NCI-H146 treated with DMSO at 0.1 percent for 48 hours (cell line): ENCODE data around the gene CDCA8.

ENCODE experiments used
- DNase-seq: peaks from one replicate; lab custom pipeline; 2025; ENCODE audit not compliant: unreplicated experiment; lab: John Stamatoyannopoulos, UW

CDCA8 gene

DNA sequence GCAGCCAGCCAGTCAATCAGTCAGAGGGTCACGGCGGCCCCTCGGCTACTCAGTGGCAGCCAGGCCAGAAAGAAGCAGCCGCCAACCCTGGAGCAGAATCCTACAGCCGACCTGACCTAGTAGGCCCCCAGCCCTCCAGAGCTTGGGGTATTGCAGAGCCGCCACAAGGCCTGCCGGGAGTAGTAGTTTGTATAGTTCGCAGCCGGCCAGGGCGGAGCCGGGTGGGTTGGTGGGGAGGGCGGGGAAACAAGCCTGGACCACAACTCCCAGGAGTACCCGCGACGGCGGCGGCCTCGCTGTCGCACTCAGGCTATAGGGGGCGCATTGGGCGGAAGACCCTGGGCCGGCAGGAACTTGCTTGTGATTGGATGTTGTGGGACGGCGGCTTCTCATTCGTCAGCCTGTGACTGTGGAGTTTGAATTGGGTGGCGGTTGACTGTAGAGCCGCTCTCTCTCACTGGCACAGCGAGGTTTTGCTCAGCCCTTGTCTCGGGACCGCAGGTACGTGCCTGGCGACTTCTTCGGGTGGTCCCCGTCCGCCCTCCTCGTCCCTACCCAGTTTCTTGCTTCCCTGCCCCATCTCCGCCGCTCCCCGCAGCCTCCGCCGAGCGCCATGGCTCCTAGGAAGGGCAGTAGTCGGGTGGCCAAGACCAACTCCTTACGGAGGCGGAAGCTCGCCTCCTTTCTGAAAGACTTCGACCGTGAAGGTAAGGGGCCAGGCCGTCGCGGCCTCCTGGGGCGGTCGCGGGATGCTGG, at the start of gene CDCA8:
CDCA8 (plus strand) TSS at position 439 of the 756 bp plus-strand sequence; CDS start at position 614, 175 bp downstream.
- peak; percentile 88 for DNase-seq

DNA sequence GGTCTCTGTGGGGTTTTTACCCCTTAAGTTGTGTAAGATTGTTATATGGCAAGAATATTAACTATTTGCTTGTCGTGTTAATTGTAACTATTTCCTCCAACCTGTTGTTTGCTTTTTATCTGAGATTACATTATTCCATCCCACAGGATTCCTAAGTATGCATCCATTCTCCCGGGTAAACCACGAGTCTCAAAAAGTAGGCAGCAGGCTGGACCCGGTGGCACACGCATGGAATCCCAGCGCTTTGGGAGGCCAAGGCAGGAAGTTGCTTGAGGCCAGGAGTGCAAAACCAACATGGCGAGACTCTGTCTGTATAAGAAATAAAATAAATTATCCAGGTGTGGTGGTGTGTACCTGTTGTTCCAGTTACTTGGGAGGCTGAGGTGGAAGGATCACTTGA, 45.0 kb upstream of the CDCA8 start:
- DNase-seq, result no peak

- no peak for DNase-seq
Observed at GRCh38 chr1:37650173-37650572, 42.1 kb upstream of the CDCA8 start.

- no peak for DNase-seq
Observed at GRCh38 chr1:37650721-37651120, 41.6 kb upstream of the CDCA8 start.

- no peak for DNase-seq
Observed at GRCh38 chr1:37651803-37652202, 40.5 kb upstream of the CDCA8 start.

GRCh38 chr1:37652976-37653375, 39.3 kb upstream of the CDCA8 start:
- no peak for DNase-seq

DNA sequence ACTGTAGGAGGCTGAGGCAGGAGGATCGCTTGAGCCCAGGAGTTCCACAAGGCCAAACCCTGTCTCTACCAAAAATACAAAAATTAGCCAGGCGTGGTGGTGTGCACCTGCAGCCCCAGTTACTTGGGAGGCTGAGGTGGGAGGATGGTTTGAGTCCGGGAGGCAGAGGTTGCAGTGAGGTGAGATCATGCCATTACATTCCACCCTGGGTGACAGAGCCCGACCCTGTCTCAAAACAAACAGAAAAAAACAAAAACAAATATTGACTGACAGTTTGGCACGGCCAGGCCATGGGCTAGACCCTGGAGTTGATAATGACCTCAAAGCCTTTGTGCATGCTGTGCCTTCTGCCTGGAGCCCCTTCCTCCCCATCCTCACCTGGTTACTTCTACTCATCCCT, 38.4 kb upstream of the CDCA8 start:
- DNase-seq, result no peak

GRCh38 chr1:37655274-37655673, 37.0 kb upstream of the CDCA8 start:
- DNase-seq, result no peak

DNA sequence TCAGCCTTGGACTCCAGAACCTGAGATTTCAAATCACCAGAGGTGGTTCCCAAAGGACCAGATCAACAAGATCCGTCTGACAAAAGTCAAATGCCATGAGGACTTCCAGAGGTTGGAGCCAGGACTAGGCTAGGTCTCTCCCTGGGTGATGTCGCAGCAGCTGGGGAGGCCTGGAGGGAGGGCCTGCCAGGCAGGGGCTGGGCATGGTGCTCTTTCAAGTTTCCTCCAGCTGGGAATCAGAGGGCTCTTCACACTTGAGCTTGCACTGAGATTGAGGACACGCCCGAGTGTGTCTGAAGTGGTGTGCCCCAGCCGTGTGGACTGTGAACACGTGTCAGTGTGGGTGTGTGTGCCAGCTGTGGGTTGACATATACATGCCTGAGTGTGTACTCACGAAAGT, 36.3 kb upstream of the CDCA8 start:
- no peak for DNase-seq

DNA sequence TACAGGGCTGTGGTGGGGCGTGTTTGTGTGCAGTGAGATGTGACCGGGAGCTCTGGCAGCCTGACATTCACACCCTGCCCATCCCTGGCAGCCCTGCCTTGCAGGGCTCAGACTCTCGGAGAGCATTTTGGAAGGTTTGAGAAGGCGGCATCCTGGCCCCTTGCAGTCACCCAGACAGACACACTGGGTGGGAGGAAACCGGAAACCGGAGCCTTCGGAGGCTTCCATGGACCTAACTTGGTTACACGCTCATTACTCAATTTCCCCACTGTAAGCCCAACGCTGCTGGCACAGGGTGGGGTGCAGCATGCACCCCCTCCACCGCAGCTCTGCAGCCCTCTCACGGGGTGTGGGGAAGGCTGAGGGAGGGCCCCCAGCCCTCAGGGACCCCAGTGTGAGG, 35.4 kb upstream of the CDCA8 start:
- DNase-seq, result no peak

DNA sequence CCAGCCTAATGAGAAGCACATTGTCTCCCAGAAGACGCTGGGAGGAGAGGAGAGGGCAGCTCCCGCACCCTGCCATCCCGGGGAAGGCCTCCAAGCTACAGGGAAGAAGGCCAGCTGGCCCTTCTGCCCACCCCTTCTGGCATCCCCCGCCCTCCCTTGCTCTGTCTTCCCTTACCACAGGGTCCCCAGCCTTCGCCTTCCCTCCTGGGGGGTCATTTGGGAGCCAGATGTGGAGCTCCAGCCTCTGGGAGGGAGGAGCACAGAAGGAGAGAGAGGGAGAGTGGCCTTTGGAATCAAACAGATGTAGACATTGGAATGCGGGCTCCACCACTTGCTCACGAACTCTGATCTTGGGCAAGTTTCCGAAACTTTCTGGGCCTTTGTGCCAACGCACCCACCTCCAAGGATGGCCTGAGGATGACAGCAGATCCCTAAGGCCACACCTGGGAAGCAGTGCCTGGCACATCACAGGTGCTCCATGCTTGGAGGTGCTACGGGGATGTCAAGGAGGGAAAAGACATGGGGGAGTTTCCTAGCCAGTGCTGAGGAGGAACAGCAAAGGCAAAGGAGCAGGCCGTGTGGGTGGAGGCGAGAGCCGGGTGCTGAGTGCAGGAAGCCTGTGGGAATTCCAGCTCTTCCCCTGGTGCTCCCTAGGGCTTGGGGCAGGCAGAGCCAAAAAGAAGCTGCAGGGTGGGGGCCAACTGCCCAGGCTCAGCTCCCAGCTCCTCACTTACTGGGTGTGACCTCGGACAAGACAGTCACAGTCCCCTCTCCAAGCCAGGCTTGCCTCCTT, 34.5 kb upstream of the CDCA8 start:
- no peak for DNase-seq

- no peak for DNase-seq
Observed at GRCh38 chr1:37658486-37658885, 33.8 kb upstream of the CDCA8 start.

GRCh38 chr1:37660664-37661063, 31.7 kb upstream of the CDCA8 start:
- no peak for DNase-seq

- DNase-seq, result no peak
Observed at GRCh38 chr1:37661401-37661800, 30.9 kb upstream of the CDCA8 start.

DNA sequence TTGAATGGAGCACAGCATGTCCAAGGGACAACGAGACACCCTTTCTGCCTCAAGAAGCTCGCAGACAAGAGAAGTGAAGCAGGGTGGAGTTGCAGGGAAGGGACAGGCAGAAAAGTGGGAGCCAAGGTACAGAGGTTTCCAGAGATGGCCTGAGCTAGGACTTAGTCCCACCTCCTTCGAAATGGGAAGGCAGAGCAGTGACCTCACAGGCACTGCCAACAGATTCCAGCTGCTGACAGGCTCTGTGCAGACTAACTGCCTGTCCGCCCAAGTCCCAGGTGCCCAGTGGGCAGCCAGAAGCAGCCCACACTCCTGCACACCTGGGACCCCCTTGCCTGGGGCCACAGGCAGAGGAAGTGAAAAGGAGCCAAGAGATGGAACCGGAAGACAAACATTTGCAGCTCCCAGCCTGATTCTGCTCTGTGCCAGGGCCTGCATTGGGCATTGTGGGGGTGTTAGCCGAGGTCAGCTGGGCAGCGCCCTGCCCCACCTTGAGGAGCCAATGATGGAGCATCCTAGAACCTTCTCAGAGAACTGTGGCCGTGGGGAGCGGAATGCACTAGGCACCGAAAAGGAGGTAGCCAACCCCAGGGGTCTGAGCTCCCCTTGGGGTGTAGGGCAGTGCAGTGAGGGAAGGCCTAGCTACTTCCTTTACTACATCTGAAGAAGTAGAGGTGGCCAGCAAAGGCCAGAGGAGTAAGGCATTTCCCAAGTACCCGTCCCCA, 30.1 kb upstream of the CDCA8 start:
- DNase-seq, result no peak

DNA sequence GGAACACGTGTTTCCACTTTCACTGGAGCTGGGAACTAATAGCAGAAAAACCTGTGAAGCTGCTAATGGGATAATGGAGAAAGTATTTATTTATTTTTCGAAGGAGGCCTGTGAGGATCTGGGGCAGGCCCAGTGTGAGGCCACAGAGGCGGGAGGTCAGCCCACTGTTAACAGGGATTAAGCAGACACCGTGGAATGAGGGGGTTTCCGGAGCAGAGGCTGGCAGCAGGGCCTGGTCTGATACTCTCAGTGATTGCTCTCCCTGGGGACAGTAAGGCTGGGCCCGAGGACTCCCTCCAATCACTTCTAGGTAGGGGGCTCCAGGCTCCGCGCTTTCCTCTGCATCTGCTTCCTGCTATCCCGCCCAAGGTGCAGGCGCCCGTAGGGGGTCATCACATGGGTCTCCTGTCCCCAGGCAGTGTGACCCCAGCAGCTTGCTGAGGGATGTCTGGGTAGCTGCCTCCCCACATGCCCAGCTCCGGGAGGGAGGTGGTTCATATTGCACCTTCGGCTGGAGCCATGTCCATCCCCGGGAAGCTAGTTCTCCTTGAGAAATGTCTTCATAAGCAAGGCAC, 28.8 kb upstream of the CDCA8 start:
- DNase-seq, result no peak

GRCh38 chr1:37666241-37666867, 26.0 kb upstream of the CDCA8 start:
- no peak for DNase-seq

- no peak for DNase-seq
Observed at GRCh38 chr1:37667023-37667671, 25.2 kb upstream of the CDCA8 start.

DNA sequence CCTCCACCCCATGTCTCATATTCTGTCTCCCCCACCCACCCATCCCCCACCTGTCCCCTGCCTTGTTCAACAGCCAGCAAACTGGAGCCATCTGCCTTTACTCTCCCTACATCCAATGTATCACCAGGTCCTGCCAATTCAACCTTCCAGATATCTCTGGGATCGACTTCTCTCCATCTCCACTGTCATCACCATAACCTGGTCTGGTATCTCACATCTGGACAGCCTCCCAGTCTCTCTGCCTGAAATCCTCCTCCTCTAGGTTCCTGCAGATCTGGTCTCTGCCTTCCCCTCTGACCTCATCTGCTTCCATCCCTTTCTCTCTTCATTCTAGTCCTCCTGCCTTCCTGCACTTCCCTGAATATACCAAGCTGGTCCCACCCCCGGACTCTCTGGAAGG, 22.2 kb upstream of the CDCA8 start:
- DNase-seq, result no peak

DNA sequence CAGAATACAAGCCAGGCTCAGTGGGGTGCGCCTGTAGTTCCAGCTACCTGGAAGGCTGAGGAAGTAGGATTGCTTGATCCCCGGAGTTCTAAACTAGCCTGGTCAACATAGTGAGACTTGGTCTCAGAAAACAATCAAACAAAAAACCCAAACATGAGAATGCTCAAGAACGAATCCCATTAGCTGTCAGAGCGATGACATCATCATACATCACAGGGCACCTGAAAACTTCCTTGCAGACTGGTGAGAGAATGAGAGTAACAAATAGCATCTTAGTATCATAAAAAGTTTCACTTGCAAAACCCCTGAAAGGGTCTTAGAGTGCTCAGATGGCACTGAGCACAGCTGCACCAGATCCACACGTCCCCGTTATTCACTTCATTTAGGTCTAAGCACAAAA, 21.1 kb upstream of the CDCA8 start:
- no peak for DNase-seq
